HepG2 (cell line): Measurements from ENCODE around the gene TLR5. TPM values are rescaled to one million over a fixed set of nuclear protein-coding genes. Genes with fewer than 3 reads are reported as not detected.

ENCODE experiments used
- ATRX ChIP-seq: sonication (generic); formaldehyde crosslinking; IDR thresholded peaks from 2 replicates; pipeline ENCODE4 v1.4.0; 2020; ENCODE audit warnings: missing genetic modification reagents, borderline replicate concordance
- CSRNP2 ChIP-seq: sonication (generic); formaldehyde crosslinking; conservative IDR thresholded peaks from 2 replicates; pipeline ENCODE4 v1.8.0; 2022; ENCODE audit warnings: low read depth, missing genetic modification reagents
- GABPB1 ChIP-seq: IDR thresholded peaks from 2 replicates; pipeline ENCODE4 v1.6.1; 2016; ENCODE audit warnings: mild to moderate bottlenecking, missing genetic modification reagents, moderate library complexity, missing compliant biosample characterization
- GZF1 ChIP-seq: sonication (generic); formaldehyde crosslinking; IDR thresholded peaks from 2 replicates; pipeline ENCODE4 v1.5.1; 2020; ENCODE audit warnings: mild to moderate bottlenecking, missing genetic modification reagents
- SMC3 ChIP-seq: IDR thresholded peaks from 2 replicates; pipeline ENCODE4 v1.6.1; 2011; ENCODE audit warnings: low read length, improper control_type of control experiment
- ZNF775 ChIP-seq: sonication (generic); formaldehyde crosslinking; IDR thresholded peaks from 2 replicates; pipeline ENCODE4 v1.4.0; 2020; ENCODE audit warnings: missing genetic modification reagents, mild to moderate bottlenecking, moderate library complexity, borderline replicate concordance
- polyA plus RNA-seq, 8 experiments: library from polyadenylated mRNA; depleted of rRNA in 3 of 8; stranded (reverse) in 7 of 8; unstranded in 1 of 8; fragments of >200 nt; fragmentation: Illumina TruSeq in 4 of 8; extraction: Trizol in 4 of 8; gene quantifications; 2 replicates each; pipeline versions ENCODE4 v1.2.1 to v1.2.3, GENCODE V29; 2011 to 2016; ENCODE audit warnings: low read depth in 4 of 8, missing spikeins in 1 of 8, mixed read lengths in 1 of 8; ENCODE audit not compliant: insufficient read depth in 1 of 8
- total RNA-seq, 5 experiments: library from RNA; depleted of rRNA; stranded (reverse); fragments of >200 nt; fragmentation: Illumina TruSeq; extraction: Trizol; gene quantifications; 2 replicates each; pipeline ENCODE4 v1.2.3, GENCODE V29; 2016; ENCODE audit warnings: low read depth in 1 of 5
- TF ChIP-seq, protein P1 (sequence below): fragments of 450-650 bp; IDR thresholded peaks from 2 replicates; pipeline ENCODE4 v1.6.1; 2017; ENCODE audit warnings: mild to moderate bottlenecking
- TF ChIP-seq, protein P2 (sequence below): sonication (generic); formaldehyde crosslinking; IDR thresholded peaks from 2 replicates; pipeline ENCODE4 v1.4.0; 2020; ENCODE audit warnings: missing genetic modification reagents, borderline replicate concordance

Gene TLR5
- total and polyA plus RNA-seq, 2 of the 13 experiments (the other 11 are each of a cell fraction or from before 2014, with no cell fraction given) = not detected

- TF ChIP-seq ATRX = no peak
- no peak for TF ChIP-seq ZNF775
- TF ChIP-seq GZF1 = no peak
- TF ChIP-seq, protein P1, sequence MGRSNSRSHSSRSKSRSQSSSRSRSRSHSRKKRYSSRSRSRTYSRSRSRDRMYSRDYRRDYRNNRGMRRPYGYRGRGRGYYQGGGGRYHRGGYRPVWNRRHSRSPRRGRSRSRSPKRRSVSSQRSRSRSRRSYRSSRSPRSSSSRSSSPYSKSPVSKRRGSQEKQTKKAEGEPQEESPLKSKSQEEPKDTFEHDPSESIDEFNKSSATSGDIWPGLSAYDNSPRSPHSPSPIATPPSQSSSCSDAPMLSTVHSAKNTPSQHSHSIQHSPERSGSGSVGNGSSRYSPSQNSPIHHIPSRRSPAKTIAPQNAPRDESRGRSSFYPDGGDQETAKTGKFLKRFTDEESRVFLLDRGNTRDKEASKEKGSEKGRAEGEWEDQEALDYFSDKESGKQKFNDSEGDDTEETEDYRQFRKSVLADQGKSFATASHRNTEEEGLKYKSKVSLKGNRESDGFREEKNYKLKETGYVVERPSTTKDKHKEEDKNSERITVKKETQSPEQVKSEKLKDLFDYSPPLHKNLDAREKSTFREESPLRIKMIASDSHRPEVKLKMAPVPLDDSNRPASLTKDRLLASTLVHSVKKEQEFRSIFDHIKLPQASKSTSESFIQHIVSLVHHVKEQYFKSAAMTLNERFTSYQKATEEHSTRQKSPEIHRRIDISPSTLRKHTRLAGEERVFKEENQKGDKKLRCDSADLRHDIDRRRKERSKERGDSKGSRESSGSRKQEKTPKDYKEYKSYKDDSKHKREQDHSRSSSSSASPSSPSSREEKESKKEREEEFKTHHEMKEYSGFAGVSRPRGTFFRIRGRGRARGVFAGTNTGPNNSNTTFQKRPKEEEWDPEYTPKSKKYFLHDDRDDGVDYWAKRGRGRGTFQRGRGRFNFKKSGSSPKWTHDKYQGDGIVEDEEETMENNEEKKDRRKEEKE = no peak
- TF ChIP-seq, protein P2, sequence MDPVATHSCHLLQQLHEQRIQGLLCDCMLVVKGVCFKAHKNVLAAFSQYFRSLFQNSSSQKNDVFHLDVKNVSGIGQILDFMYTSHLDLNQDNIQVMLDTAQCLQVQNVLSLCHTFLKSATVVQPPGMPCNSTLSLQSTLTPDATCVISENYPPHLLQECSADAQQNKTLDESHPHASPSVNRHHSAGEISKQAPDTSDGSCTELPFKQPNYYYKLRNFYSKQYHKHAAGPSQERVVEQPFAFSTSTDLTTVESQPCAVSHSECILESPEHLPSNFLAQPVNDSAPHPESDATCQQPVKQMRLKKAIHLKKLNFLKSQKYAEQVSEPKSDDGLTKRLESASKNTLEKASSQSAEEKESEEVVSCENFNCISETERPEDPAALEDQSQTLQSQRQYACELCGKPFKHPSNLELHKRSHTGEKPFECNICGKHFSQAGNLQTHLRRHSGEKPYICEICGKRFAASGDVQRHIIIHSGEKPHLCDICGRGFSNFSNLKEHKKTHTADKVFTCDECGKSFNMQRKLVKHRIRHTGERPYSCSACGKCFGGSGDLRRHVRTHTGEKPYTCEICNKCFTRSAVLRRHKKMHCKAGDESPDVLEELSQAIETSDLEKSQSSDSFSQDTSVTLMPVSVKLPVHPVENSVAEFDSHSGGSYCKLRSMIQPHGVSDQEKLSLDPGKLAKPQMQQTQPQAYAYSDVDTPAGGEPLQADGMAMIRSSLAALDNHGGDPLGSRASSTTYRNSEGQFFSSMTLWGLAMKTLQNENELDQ (CRISPR knock-in tag) = no peak
- no peak for TF ChIP-seq GABPB1 (CRISPR knock-in tag)
- no peak for TF ChIP-seq SMC3
- no peak for TF ChIP-seq CSRNP2 (CRISPR knock-in tag)
Measured at GRCh38 chr1:223088713-223089240, 54.3 kb downstream of the TLR5 start (continued).
